OCI-LY7 (cell line): Measurements from ENCODE around the gene HNMT. TPM values are rescaled to one million over a fixed set of nuclear protein-coding genes. Genes with fewer than 3 reads are reported as not detected.

Source experiments
- BruUV-seq: library from RNA; stranded (reverse); fragments of 400-500 nt; replicated peaks from 2 replicates; lab custom pipeline; 2021; lab: Mats Ljungman, UMichigan
- CTCF ChIA-PET: fragments of 300-600 bp; sonication (Branson Sonifier 250); formaldehyde crosslinking; loops from one replicate; lab custom pipeline; 2022; ENCODE audit warnings: antibody characterized with exemption; ENCODE audit not compliant: unreplicated experiment; lab: Charles Lee
- POLR2A ChIA-PET: fragments of 300-600 bp; sonication (Branson Sonifier 250); formaldehyde crosslinking; loops from one replicate; lab custom pipeline; 2022; ENCODE audit warnings: antibody characterized with exemption; lab: Charles Lee
- DNase-seq: peaks from one replicate; pipeline ENCODE4 v3.0.0-alpha.2; 2015; ENCODE audit warnings: low spot score
- H2AFZ ChIP-seq: fragments of 200-600 bp; sonication (generic), shearing (Covaris generic); 2 replicates; pipeline ENCODE4 v1.6.1; 2014; ENCODE audit warnings: mild to moderate bottlenecking, antibody characterized with exemption, low read length, moderate library complexity
- H3K27ac ChIP-seq: fragments of 200-600 bp; sonication (generic); 2 replicates; pipeline ENCODE4 v1.5.1; 2014; ENCODE audit warnings: mixed run types, low read depth, mild to moderate bottlenecking, moderate library complexity, low read length, inconsistent platforms; ENCODE audit not compliant: poor library complexity, severe bottlenecking
- H3K36me3 ChIP-seq: fragments of 200-600 bp; sonication (generic); 2 replicates; pipeline ENCODE4 v1.6.1; 2014; ENCODE audit warnings: mild to moderate bottlenecking, antibody characterized with exemption, low read length, moderate library complexity, mixed read lengths; ENCODE audit not compliant: insufficient read depth
- H3K4me1 ChIP-seq: fragments of 200-600 bp; sonication (generic); 2 replicates; pipeline ENCODE4 v1.5.1; 2014; ENCODE audit warnings: mild to moderate bottlenecking, low read length; ENCODE audit not compliant: insufficient read depth, poor library complexity, severe bottlenecking
- H3K4me2 ChIP-seq: fragments of 200-600 bp; sonication (generic); 2 replicates; pipeline ENCODE4 v1.6.1; 2014; ENCODE audit warnings: mild to moderate bottlenecking, low read length
- H3K4me3 ChIP-seq: fragments of 200-600 bp; sonication (generic); 2 replicates; pipeline ENCODE4 v1.5.1; 2014; ENCODE audit warnings: mild to moderate bottlenecking, low read depth, low read length; ENCODE audit not compliant: poor library complexity, severe bottlenecking
- H3K79me2 ChIP-seq: fragments of 200-600 bp; sonication (generic); 2 replicates; pipeline ENCODE4 v1.6.1; 2016; ENCODE audit warnings: low read depth, mild to moderate bottlenecking, low read length, moderate library complexity, mixed read lengths; ENCODE audit not compliant: insufficient read depth
- H3K9me2 ChIP-seq: fragments of 200-600 bp; sonication (generic); 2 replicates; pipeline ENCODE4 v1.6.1; 2016; ENCODE audit warnings: mild to moderate bottlenecking, low read length, mixed read lengths; ENCODE audit not compliant: insufficient read depth
- H3K9me3 ChIP-seq: fragments of 200-600 bp; sonication (generic); 2 replicates; pipeline ENCODE4 v1.6.1; 2014; ENCODE audit warnings: mild to moderate bottlenecking, mixed run types, low read length, mixed read lengths
- H4K20me1 ChIP-seq: fragments of 200-600 bp; sonication (generic); 2 replicates; pipeline ENCODE4 v1.6.1; 2014; ENCODE audit warnings: mild to moderate bottlenecking, antibody characterized with exemption, low read length, moderate library complexity, mixed read lengths; ENCODE audit not compliant: insufficient read depth
- CTCF ChIP-seq: fragments of 200-600 bp; sonication (generic); conservative IDR thresholded peaks from 2 replicates; pipeline ENCODE4 v1.5.1; 2014; ENCODE audit warnings: mild to moderate bottlenecking, antibody characterized with exemption, low read length, moderate library complexity, mixed read lengths
- EZH2phosphoT487 ChIP-seq: fragments of 200-600 bp; sonication (generic); IDR thresholded peaks from 2 replicates; pipeline ENCODE4 v1.6.1; 2018; ENCODE audit warnings: low read depth, borderline replicate concordance, mild to moderate bottlenecking, mixed run types, antibody characterized with exemption, low read length, moderate library complexity, mixed read lengths
- intact Hi-C: fragments of 100-400 bp; cut with micrococcal nuclease; formaldehyde crosslinking; loops from one replicate; pipeline ENCODE4 v1.10.0; 2022; ENCODE audit not compliant: unreplicated experiment
- total RNA-seq, 2 experiments: library from RNA; depleted of rRNA in 1 of 2; stranded (reverse); fragments of >200 nt in 1 of 2; shearing (Covaris generic) in 1 of 2; gene quantifications; 2 replicates each; pipeline ENCODE4 v1.2.3, GENCODE V29; 2014 to 2022

Gene HNMT
- total RNA-seq, 2 experiments from 2014 or later: not detected

DNA sequence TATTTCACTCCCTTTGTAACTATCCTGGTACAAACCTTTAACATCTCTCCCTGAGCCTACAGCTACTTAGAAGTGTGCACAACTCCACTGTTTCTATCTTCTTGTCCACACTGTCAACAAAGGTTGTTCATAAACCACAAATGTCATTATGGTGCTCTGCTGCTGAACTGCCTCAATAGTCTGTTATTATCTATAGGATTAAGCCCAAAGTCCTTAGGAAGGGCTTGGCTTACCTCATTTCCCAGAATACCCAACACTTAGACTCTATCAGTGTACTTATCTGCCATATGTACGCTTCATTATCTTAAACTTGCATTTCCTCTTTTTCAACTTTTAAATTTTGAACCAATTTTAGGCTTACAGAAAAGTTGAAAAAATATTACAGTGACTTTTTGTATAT is 94.2 kb downstream of the HNMT start:
- no peaks in the 10 kb centered on the region for H3K36me3 ChIP-seq
- H3K4me1 ChIP-seq: no peaks in the 10 kb centered on the region
- ChIA-PET CTCF (no interaction called here), POLR2A (no interaction called here)
- no peak for DNase-seq
- H3K27ac ChIP-seq: no peak overlapping the region
- H4K20me1 ChIP-seq: no peaks in the 10 kb centered on the region
- intact Hi-C loops: no loop called here
- H2AFZ ChIP-seq: no peak overlapping the region
- no peak overlapping the region for H3K4me3 ChIP-seq
- H3K9me3 ChIP-seq: no peaks in the 10 kb centered on the region
- H3K9me2 ChIP-seq: no peaks in the 10 kb centered on the region
- TF ChIP-seq CTCF (no peak), EZH2phosphoT487 (no peak)
- no TSS peak for BruUV-seq
- no peaks in the 10 kb centered on the region for H3K79me2 ChIP-seq
- H3K4me2 ChIP-seq: no peak overlapping the region

- no peak overlapping the region for H3K4me2 ChIP-seq
- intact Hi-C loops: no loop called here
- no peak overlapping the region for H3K27ac ChIP-seq
- no peaks in the 10 kb centered on the region for H3K4me1 ChIP-seq
- POLR2A ChIA-PET: interaction anchor here (0.7 kb wide), 1 partner anchor 262 kb away, joined by 3 read pairs; no protein-coding TSS in a partner anchor
- DNase-seq: no peak
- CTCF ChIA-PET: no interaction called here
- no peaks in the 10 kb centered on the region for H3K9me2 ChIP-seq
- H4K20me1 ChIP-seq: no peaks in the 10 kb centered on the region
- no peak overlapping the region for H3K4me3 ChIP-seq
- BruUV-seq: no TSS peak
- H2AFZ ChIP-seq: no peak overlapping the region
- H3K36me3 ChIP-seq: no peaks in the 10 kb centered on the region
- H3K79me2 ChIP-seq: no peaks in the 10 kb centered on the region
- TF ChIP-seq EZH2phosphoT487 (no peak), CTCF (no peak)
- no peaks in the 10 kb centered on the region for H3K9me3 ChIP-seq
Measured at GRCh38 chr2:138059487-138060300, 95.4 kb downstream of the HNMT start.

- H3K79me2 ChIP-seq: no peaks in the 10 kb centered on the region
- H3K4me1 ChIP-seq: no peaks in the 10 kb centered on the region
- no peaks in the 10 kb centered on the region for H3K9me3 ChIP-seq
- no peak overlapping the region for H3K4me2 ChIP-seq
- CTCF ChIA-PET: no interaction called here
- no peak overlapping the region for H3K27ac ChIP-seq
- H4K20me1 ChIP-seq: no peaks in the 10 kb centered on the region
- POLR2A ChIA-PET: no interaction called here
- TF ChIP-seq EZH2phosphoT487: no peak
- intact Hi-C loops: no loop called here
- H3K4me3 ChIP-seq: no peak overlapping the region
- no peak overlapping the region for H2AFZ ChIP-seq
- DNase-seq: no peak
- H3K36me3 ChIP-seq: no peaks in the 10 kb centered on the region
- no TSS peak for BruUV-seq
- no peaks in the 10 kb centered on the region for H3K9me2 ChIP-seq
Measured at GRCh38 chr2:138060301-138060635, 96.0 kb downstream of the HNMT start.
